CD4-positive, alpha-beta T cell treated with Interleukin-6 at 100 ng/mL for 8 hours (primary cell): ENCODE data around the gene CDH4.
"Not testable (repeated sequence)": the region's sequence is repeated elsewhere in the genome, so short reads cannot be mapped to it uniquely, and the experiment has no call there.

Experiments
- DNase-seq: peaks from one replicate; pipeline ENCODE4 v3.0.0-alpha.2; 2020; ENCODE audit warnings: mixed read lengths, low spot score

CDH4 gene

GRCh38 chr20:61850457-61850856, 598.4 kb downstream of the CDH4 start:
- DNase-seq, result no peak

- DNase-seq, result no peak
Observed at GRCh38 chr20:61850926-61851900, 599.2 kb downstream of the CDH4 start.

- DNase-seq, result no peak
Observed at GRCh38 chr20:61852268-61853072, 600.4 kb downstream of the CDH4 start.

GRCh38 chr20:61853073-61854005, 601.3 kb downstream of the CDH4 start:
- no peak for DNase-seq

- not testable (repeated sequence) for DNase-seq
Observed at GRCh38 chr20:61854538-61854937, 602.5 kb downstream of the CDH4 start.

GRCh38 chr20:61855286-61855685, 603.2 kb downstream of the CDH4 start:
- DNase-seq, result no peak

GRCh38 chr20:61856626-61857413, 604.8 kb downstream of the CDH4 start:
- DNase-seq, result no peak

GRCh38 chr20:61857414-61857775, 605.3 kb downstream of the CDH4 start:
- no peak for DNase-seq

- DNase-seq, result no peak
Observed at GRCh38 chr20:61857884-61858283, 605.8 kb downstream of the CDH4 start.

- no peak for DNase-seq
Observed at GRCh38 chr20:61859767-61860166, 607.7 kb downstream of the CDH4 start.

- no peak for DNase-seq
Observed at GRCh38 chr20:61860260-61860987, 608.4 kb downstream of the CDH4 start.

GRCh38 chr20:61861054-61861841, 609.2 kb downstream of the CDH4 start:
- no peak for DNase-seq

GRCh38 chr20:61861858-61862257, 609.8 kb downstream of the CDH4 start:
- DNase-seq, result no peak

GRCh38 chr20:61862881-61863280, 610.8 kb downstream of the CDH4 start:
- no peak for DNase-seq

- no peak for DNase-seq
Observed at GRCh38 chr20:61864481-61864880, 612.4 kb downstream of the CDH4 start.

- DNase-seq, result no peak
Observed at GRCh38 chr20:61865353-61865752, 613.3 kb downstream of the CDH4 start.

- DNase-seq, result no peak
Observed at GRCh38 chr20:61866165-61866564, 614.1 kb downstream of the CDH4 start.

GRCh38 chr20:61868006-61868405, 615.9 kb downstream of the CDH4 start:
- no peak for DNase-seq

- DNase-seq, result no peak
Observed at GRCh38 chr20:61868466-61869090, 616.5 kb downstream of the CDH4 start.
